HepG2 (cell line): ENCODE measurements around the gene OSBPL2. TPM values are rescaled to one million over a fixed set of nuclear protein-coding genes. Genes with fewer than 3 reads are reported as not detected.
A peak's percentile ranks its signal among the peaks of the same experiment; 100 is the strongest.

Experiments
- ATAC-seq: fragments of 200-7000 bp; cut with Tn5 transposase; 3 replicates; pipeline ENCODE4 v1.9.1; 2020; ENCODE audit warnings: mild to moderate bottlenecking, moderate library complexity
- BruUV-seq: library from RNA; stranded (reverse); fragments of 400-500 nt; replicated peaks from 2 replicates; lab custom pipeline; 2021; lab: Mats Ljungman, UMichigan
- CTCF ChIA-PET: fragments of 300-600 bp; formaldehyde crosslinking; extraction: SDS; loops from one replicate; lab custom pipeline; 2021; ENCODE audit warnings: low total read pairs, inconsistent platforms, low intra/inter-chr PET ratio; lab: Yijun Ruan, JAX
- POLR2A ChIA-PET: fragments of 350-600 bp; sonication (Branson Sonifier 250); formaldehyde crosslinking; loops from one replicate; lab custom pipeline; 2020; ENCODE audit warnings: antibody characterized with exemption, inconsistent platforms; lab: Yijun Ruan, JAX
- DNase-seq: peaks from one replicate; pipeline ENCODE4 v3.0.0-alpha.2; 2015; ENCODE audit warnings: low spot score
- FAIRE-seq: peaks from 3 replicates; lab custom pipeline; 2011; peaks lifted over from hg19 to GRCh38; lab: Jason Lieb, UNC
- H2AFZ ChIP-seq: one replicate; pipeline ENCODE4 v1.6.1; 2011; ENCODE audit warnings: low read length, inconsistent platforms
- H3K27ac ChIP-seq: fragments of 300-600 bp; 3 replicates; pipeline ENCODE4 v1.8.0; 2011; ENCODE audit warnings: mixed run types, mild to moderate bottlenecking, mixed read lengths, low read length, inconsistent platforms; ENCODE audit not compliant: insufficient read depth; ENCODE audit errors: extremely low read length
- H3K27me3 ChIP-seq, 2 experiments: fragments of 200-600 bp in 1 of 2; 2 replicates in 1 of 2; 3 replicates in 1 of 2; pipeline versions ENCODE4 v1.6.0 to v1.8.0; 2011; ENCODE audit warnings: low read length in 2 of 2, mild to moderate bottlenecking in 2 of 2, moderate library complexity in 2 of 2, inconsistent platforms in 1 of 2; ENCODE audit not compliant: insufficient read depth in 2 of 2, control insufficient read depth in 1 of 2
- H3K36me3 ChIP-seq, 2 experiments: fragments of 200-600 bp in 1 of 2; replicated peaks in 1 of 2; 2 replicates in 1 of 2; 3 replicates in 1 of 2; pipeline versions ENCODE4 v1.5.1 to v1.8.0; 2011; ENCODE audit warnings: low read length in 2 of 2, inconsistent platforms in 1 of 2; ENCODE audit not compliant: insufficient read depth in 2 of 2, control insufficient read depth in 1 of 2
- H3K4me1 ChIP-seq: 2 replicates; pipeline ENCODE4 v1.5.1; 2012; ENCODE audit warnings: low read length, inconsistent platforms; ENCODE audit not compliant: insufficient read depth
- H3K4me2 ChIP-seq: 2 replicates; pipeline ENCODE4 v1.6.0; 2011; ENCODE audit warnings: low read depth, low read length, inconsistent platforms
- H3K4me3 ChIP-seq, 3 experiments: fragments of 200-600 bp in 1 of 3; sonication (generic), shearing (Covaris generic) in 1 of 3; replicated peaks in 1 of 3; 2 replicates each; pipeline ENCODE4 v1.5.1; 2011 to 2016; ENCODE audit warnings: low read length in 3 of 3, inconsistent platforms in 2 of 3, low read depth in 2 of 3, mild to moderate bottlenecking in 2 of 3, control low read depth in 1 of 3, mixed read lengths in 1 of 3; ENCODE audit not compliant: insufficient read depth in 1 of 3
- H3K79me2 ChIP-seq: one replicate; pipeline ENCODE4 v1.6.1; 2011; ENCODE audit warnings: low read length, inconsistent platforms; ENCODE audit not compliant: insufficient read depth
- H3K9ac ChIP-seq: 2 replicates; pipeline ENCODE4 v1.6.0; 2011; ENCODE audit warnings: mild to moderate bottlenecking, low read depth, low read length, inconsistent platforms; ENCODE audit not compliant: insufficient read depth
- H3K9me3 ChIP-seq: 2 replicates; pipeline ENCODE4 v1.5.1; 2012; ENCODE audit warnings: mild to moderate bottlenecking, low read length
- H4K20me1 ChIP-seq: 2 replicates; pipeline ENCODE4 v1.6.0; 2011; ENCODE audit warnings: inconsistent platforms, mild to moderate bottlenecking, low read length, moderate library complexity; ENCODE audit not compliant: insufficient read depth
- ADNP ChIP-seq: sonication (generic); formaldehyde crosslinking; IDR thresholded peaks from 2 replicates; pipeline ENCODE4 v1.4.0; 2020; ENCODE audit warnings: missing genetic modification reagents
- AGO2 ChIP-seq: fragments of 200-400 bp; formaldehyde crosslinking; optimal IDR thresholded peaks from 2 replicates; pipeline ENCODE3; 2017; ENCODE audit warnings: mild to moderate bottlenecking, low read depth, low read length, moderate library complexity
- GABPA ChIP-seq, 2 experiments: IDR thresholded peaks; 2 replicates each; pipeline ENCODE4 v1.6.1; 2011 to 2016; ENCODE audit warnings: low read depth in 2 of 2, low read length in 1 of 2, missing biosample characterization in 1 of 2, missing genetic modification characterization in 1 of 2
- HNF1A ChIP-seq, 2 experiments: sonication (generic) in 1 of 2; formaldehyde crosslinking in 1 of 2; IDR thresholded peaks; 2 replicates each; pipeline versions ENCODE4 v1.4.0 to v1.6.1; 2016 to 2020; ENCODE audit warnings: borderline replicate concordance in 1 of 2, low read depth in 1 of 2, mild to moderate bottlenecking in 1 of 2, missing genetic modification reagents in 1 of 2
- MEIS1 ChIP-seq: sonication (generic); formaldehyde crosslinking; IDR thresholded peaks from 2 replicates; pipeline ENCODE4 v1.9.0; 2021; ENCODE audit warnings: mild to moderate bottlenecking, missing genetic modification reagents, moderate library complexity, borderline replicate concordance
- NFYB ChIP-seq: sonication (generic); formaldehyde crosslinking; IDR thresholded peaks from 2 replicates; pipeline ENCODE4 v1.4.0; 2020; ENCODE audit warnings: missing genetic modification reagents
- PRMT3 ChIP-seq: sonication (generic); formaldehyde crosslinking; IDR thresholded peaks from 2 replicates; pipeline ENCODE4 v1.8.1; 2022; ENCODE audit warnings: low read depth, mild to moderate bottlenecking, moderate library complexity, missing genetic modification reagents, borderline replicate concordance
- RBFOX2 ChIP-seq: fragments of 200-400 bp; formaldehyde crosslinking; IDR thresholded peaks from 2 replicates; pipeline ENCODE4 v1.6.1; 2017; ENCODE audit warnings: low read depth, mild to moderate bottlenecking, low read length
- ZBTB26 ChIP-seq: IDR thresholded peaks from 2 replicates; pipeline ENCODE4 v1.6.1; 2016; ENCODE audit warnings: missing compliant biosample characterization, missing genetic modification reagents, borderline replicate concordance
- ZKSCAN5 ChIP-seq: sonication (generic); formaldehyde crosslinking; IDR thresholded peaks from 2 replicates; pipeline ENCODE4 v1.5.1; 2020; ENCODE audit warnings: mild to moderate bottlenecking, missing genetic modification reagents
- ZNF101 ChIP-seq: sonication (generic); formaldehyde crosslinking; IDR thresholded peaks from 2 replicates; pipeline ENCODE4 v1.4.0; 2020; ENCODE audit warnings: mild to moderate bottlenecking, low read depth, missing genetic modification reagents, borderline replicate concordance
- ZNF264 ChIP-seq: sonication (generic); formaldehyde crosslinking; IDR thresholded peaks from 2 replicates; pipeline ENCODE4 v1.4.0; 2020; ENCODE audit warnings: missing genetic modification reagents
- ZNF513 ChIP-seq: sonication (generic); formaldehyde crosslinking; conservative IDR thresholded peaks from 2 replicates; pipeline ENCODE4 v1.5.0; 2020; ENCODE audit warnings: missing genetic modification reagents
- WGBS: methylation state at CpG from one replicate; pipeline ENCODE4 v1.1.6; 2017; ENCODE audit warnings: low lambda C conversion rate; 5-methylcytosine and 5-hydroxymethylcytosine counted together
- in situ Hi-C: cut with HindIII; loops from 2 replicates; pipeline ENCODE4 v1.10.0; 2017; ENCODE audit warnings: low pct_unique_long_range_greater_than_20kb; ENCODE audit not compliant: extremely low pct_ligation_motif_present
- intact Hi-C: fragments of 100-400 bp; cut with micrococcal nuclease; formaldehyde crosslinking; loops from one replicate; pipeline ENCODE4 v1.10.0; 2022; ENCODE audit not compliant: unreplicated experiment
- polyA plus RNA-seq, 8 experiments: library from polyadenylated mRNA; depleted of rRNA in 3 of 8; stranded (reverse) in 7 of 8; unstranded in 1 of 8; fragments of >200 nt; fragmentation: Illumina TruSeq in 4 of 8; extraction: Trizol in 4 of 8; gene quantifications; 2 replicates each; pipeline versions ENCODE4 v1.2.1 to v1.2.3, GENCODE V29; 2011 to 2016; ENCODE audit warnings: low read depth in 4 of 8, missing spikeins in 1 of 8, mixed read lengths in 1 of 8; ENCODE audit not compliant: insufficient read depth in 1 of 8
- total RNA-seq, 5 experiments: library from RNA; depleted of rRNA; stranded (reverse); fragments of >200 nt; fragmentation: Illumina TruSeq; extraction: Trizol; gene quantifications; 2 replicates each; pipeline ENCODE4 v1.2.3, GENCODE V29; 2016; ENCODE audit warnings: low read depth in 1 of 5
- TF ChIP-seq, protein P1 (sequence below): sonication (generic); formaldehyde crosslinking; IDR thresholded peaks from 2 replicates; pipeline ENCODE4 v1.5.1; 2020; ENCODE audit warnings: mild to moderate bottlenecking, missing genetic modification reagents

OSBPL2 gene
- total and polyA plus RNA-seq, 2 of the 13 experiments (the other 11 are each of a cell fraction or from before 2014, with no cell fraction given): 18.5 to 37.4 TPM

GRCh38 chr20:62245911-62246280 lies 7.6 kb downstream of the OSBPL2 start:
- FAIRE-seq (no peak), ATAC-seq (no peak), DNase-seq (no peak)
- H3K4me3 ChIP-seq: no peak overlapping the region
- POLR2A ChIA-PET: no interaction called here
- no peak overlapping the region for H3K4me2 ChIP-seq
- H3K79me2 ChIP-seq: peaks cover 84% of the 10 kb centered on the region
- intact Hi-C loops: no loop called here
- no peaks in the 10 kb centered on the region for H3K27me3 ChIP-seq
- CTCF ChIA-PET: no interaction called here
- peaks cover 56% of the 10 kb centered on the region for H3K4me1 ChIP-seq
- no peaks in the 10 kb centered on the region for H3K9me3 ChIP-seq
- no peak overlapping the region for H3K9ac ChIP-seq
- in situ Hi-C loops: no loop called here
- H3K36me3 ChIP-seq: peaks cover 15 to 17% of the 10 kb centered on the region in 2 experiments; a peak in 4 of 5 replicates
- peaks cover 87% of the 10 kb centered on the region for H4K20me1 ChIP-seq
- no peak overlapping the region for H3K27ac ChIP-seq
- 96% methylated on average over 19 of the region's 19 CpGs for WGBS
- no TSS peak for BruUV-seq
- H2AFZ ChIP-seq: no peak overlapping the region
- no peak for TF ChIP-seq ZNF101 (CRISPR knock-in tag)
- TF ChIP-seq NFYB (CRISPR knock-in tag): no peak
- TF ChIP-seq AGO2: peak; percentile 58
- TF ChIP-seq ZBTB26 (CRISPR knock-in tag): no peak
- no peak for TF ChIP-seq PRMT3 (CRISPR knock-in tag)
- TF ChIP-seq, protein P1, sequence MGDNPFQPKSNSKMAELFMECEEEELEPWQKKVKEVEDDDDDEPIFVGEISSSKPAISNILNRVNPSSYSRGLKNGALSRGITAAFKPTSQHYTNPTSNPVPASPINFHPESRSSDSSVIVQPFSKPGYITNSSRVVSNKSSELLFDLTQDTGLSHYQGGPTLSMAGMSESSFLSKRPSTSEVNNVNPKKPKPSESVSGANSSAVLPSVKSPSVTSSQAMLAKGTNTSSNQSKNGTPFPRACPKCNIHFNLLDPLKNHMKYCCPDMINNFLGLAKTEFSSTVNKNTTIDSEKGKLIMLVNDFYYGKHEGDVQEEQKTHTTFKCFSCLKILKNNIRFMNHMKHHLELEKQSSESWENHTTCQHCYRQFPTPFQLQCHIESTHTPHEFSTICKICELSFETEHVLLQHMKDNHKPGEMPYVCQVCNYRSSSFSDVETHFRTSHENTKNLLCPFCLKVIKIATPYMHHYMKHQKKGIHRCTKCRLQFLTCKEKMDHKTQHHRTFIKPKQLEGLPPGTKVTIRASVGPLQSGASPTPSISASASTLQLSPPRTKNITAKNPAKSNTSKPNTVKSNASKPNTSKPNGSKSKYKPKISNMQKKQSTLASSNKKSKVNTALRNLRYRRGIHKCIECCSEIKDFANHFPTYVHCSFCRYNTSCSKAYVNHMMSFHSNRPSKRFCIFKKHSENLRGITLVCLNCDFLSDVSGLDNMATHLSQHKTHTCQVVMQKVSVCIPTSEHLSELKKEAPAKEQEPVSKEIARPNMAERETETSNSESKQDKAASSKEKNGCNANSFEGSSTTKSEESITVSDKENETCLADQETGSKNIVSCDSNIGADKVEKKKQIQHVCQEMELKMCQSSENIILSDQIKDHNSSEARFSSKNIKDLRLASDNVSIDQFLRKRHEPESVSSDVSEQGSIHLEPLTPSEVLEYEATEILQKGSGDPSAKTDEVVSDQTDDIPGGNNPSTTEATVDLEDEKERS: no peak
- TF ChIP-seq ZKSCAN5 (CRISPR knock-in tag): no peak
- no peak for TF ChIP-seq GABPA (IDR thresholded peaks at IDR 0.05; ENCODE audit: low read depth, low read length)
- TF ChIP-seq GABPA (CRISPR knock-in tag; IDR thresholded peaks at IDR 0.05; ENCODE audit: low read depth): no peak
- no peak for TF ChIP-seq ZNF513 (CRISPR knock-in tag)
- TF ChIP-seq ZNF264 (CRISPR knock-in tag): no peak
- TF ChIP-seq MEIS1 (CRISPR knock-in tag): no peak
- TF ChIP-seq ADNP (CRISPR knock-in tag): no peak
- no peak for TF ChIP-seq HNF1A (IDR thresholded peaks at IDR 0.05; ENCODE audit: low read depth)
- no peak for TF ChIP-seq HNF1A (CRISPR knock-in tag; IDR thresholded peaks at IDR 0.05; ENCODE audit: borderline replicate concordance)
- TF ChIP-seq RBFOX2: peak; percentile 42; the same call in 1 of the 2 replicates
